GM20000 (cell line): ENCODE measurements around the gene RASGRF2.
"Not testable (repeated sequence)": the region's sequence is repeated elsewhere in the genome, so short reads cannot be mapped to it uniquely, and the experiment has no call there.

Experiments used
- DNase-seq: peaks from one replicate; pipeline ENCODE4 v3.0.0; 2012; ENCODE audit warnings: low spot score
- CTCF ChIP-seq: IDR thresholded peaks from 2 replicates; pipeline ENCODE4 v1.5.1; 2012; ENCODE audit warnings: mild to moderate bottlenecking, control low read depth; ENCODE audit errors: extremely low read depth, missing control alignments

Gene RASGRF2

GRCh38 chr5:81254886-81255559 is 294.9 kb downstream of the RASGRF2 start:
- DNase-seq, result no peak
- TF ChIP-seq CTCF, result no peak

- DNase-seq, result no peak
- no peak for TF ChIP-seq CTCF
Observed at GRCh38 chr5:81256766-81257165, 296.6 kb downstream of the RASGRF2 start.

- not testable (repeated sequence) for DNase-seq
Observed at GRCh38 chr5:81262796-81263195, 302.6 kb downstream of the RASGRF2 start.

- TF ChIP-seq CTCF, result no peak
- no peak for DNase-seq
Observed at GRCh38 chr5:81265101-81265500, 304.9 kb downstream of the RASGRF2 start.

- DNase-seq, result no peak
- no peak for TF ChIP-seq CTCF
Observed at GRCh38 chr5:81268521-81269196, 308.5 kb downstream of the RASGRF2 start.

GRCh38 chr5:81269751-81270393 is 309.7 kb downstream of the RASGRF2 start:
- no peak for DNase-seq
- no peak for TF ChIP-seq CTCF

- DNase-seq, result not testable (repeated sequence)
Observed at GRCh38 chr5:81270394-81271027, 310.3 kb downstream of the RASGRF2 start.
